Activated T-cell treated with anti-CD3 and anti-CD28 coated beads, Interleukin-2, amount 50 U/mL, for 72 hours (primary cell): Measurements from ENCODE around the gene EVX1. TPM values are rescaled to one million over a fixed set of nuclear protein-coding genes. Genes with fewer than 3 reads are reported as not detected.

Source experiments
- ATAC-seq, 2 donors: fragments of 150-1000 bp; cut with Tn5 transposase; replicated peaks in 1 of 2; 2 replicates each; pipeline ENCODE4 v1.10.0; 2021; ENCODE audit warnings: moderate library complexity in 2 of 2, mild to moderate bottlenecking in 1 of 2
- DNase-seq, 2 donors: peaks; one replicate each; pipeline ENCODE4 v3.0.0; 2021 to 2022; ENCODE audit warnings: mixed read lengths in 1 of 2
- H3K27ac Mint-ChIP-seq: one replicate; pipeline ENCODE4 v1.8.0; 2022; ENCODE audit warnings: mild to moderate bottlenecking, moderate library complexity, mixed read lengths
- H3K27me3 Mint-ChIP-seq: one replicate; pipeline ENCODE4 v1.8.0; 2022; ENCODE audit warnings: low read depth, mixed read lengths
- H3K36me3 Mint-ChIP-seq, 2 donors: one replicate each; pipeline ENCODE4 v1.8.0; 2022; ENCODE audit warnings: mixed read lengths in 2 of 2, mild to moderate bottlenecking in 1 of 2; ENCODE audit not compliant: insufficient read depth in 2 of 2
- H3K4me1 Mint-ChIP-seq: one replicate; pipeline ENCODE4 v1.8.0; 2022; ENCODE audit warnings: low read depth, mixed read lengths
- H3K4me3 Mint-ChIP-seq, 2 donors: one replicate each; pipeline ENCODE4 v1.8.0; 2022; ENCODE audit warnings: mild to moderate bottlenecking in 2 of 2, mixed read lengths in 2 of 2, moderate library complexity in 2 of 2
- H3K9me3 Mint-ChIP-seq, 2 donors: one replicate each; pipeline ENCODE4 v1.8.0; 2022; ENCODE audit warnings: mixed read lengths in 2 of 2
- total RNA-seq, 2 donors: library from RNA; stranded (reverse); gene quantifications; one replicate each; pipeline ENCODE4 v1.2.3, GENCODE V29; 2022

Gene EVX1
- total RNA-seq, 2 donors from 2014 or later, result 0.07 TPM; not detected in 1

DNA sequence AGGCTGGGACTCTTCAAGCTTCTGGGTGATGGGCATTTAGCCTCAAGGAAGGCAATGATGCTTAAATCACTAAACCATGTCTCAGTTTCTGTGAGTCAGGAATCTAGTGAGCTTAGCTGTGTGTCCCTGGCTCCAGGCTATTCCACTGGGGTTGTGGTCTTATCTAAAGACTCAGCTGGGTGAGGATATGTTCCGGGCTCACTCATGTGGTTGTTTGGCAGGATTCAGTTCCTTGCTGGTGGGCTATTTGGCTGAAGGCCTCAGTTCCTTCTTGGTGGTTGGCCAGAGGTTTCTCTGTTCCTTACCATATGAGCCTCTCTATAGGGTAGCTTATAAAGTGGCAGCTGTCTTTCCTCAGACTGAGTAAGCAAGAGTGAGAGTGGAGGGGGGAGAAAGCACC is 12.0 kb downstream of the EVX1 start:
- H3K27me3 Mint-ChIP-seq, result peaks cover 58% of the 10 kb centered on the region

DNA sequence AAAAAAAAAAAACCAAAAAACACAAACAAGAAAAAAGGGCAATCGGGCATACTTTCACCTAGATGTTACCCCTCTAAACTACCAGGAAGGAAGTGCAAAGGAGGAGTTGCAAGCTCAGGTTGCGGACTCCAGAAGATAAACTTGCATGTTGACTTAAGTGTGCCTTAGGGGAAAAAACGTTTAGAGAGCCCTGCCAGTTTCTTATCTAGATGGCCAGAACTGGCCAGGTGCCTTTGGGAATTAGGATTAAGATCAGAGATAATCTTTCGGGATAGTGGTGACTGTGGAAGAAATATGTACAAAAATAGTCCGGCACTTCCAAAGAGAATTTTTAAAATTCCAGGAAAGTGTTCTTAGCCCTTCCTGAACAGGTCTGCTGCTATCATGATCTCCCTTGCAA is 17.6 kb downstream of the EVX1 start:
- no peak for DNase-seq
- Mint-ChIP-seq H3K36me3 (no peaks in the 10 kb centered on the region), H3K4me3 (no peak overlapping the region), H3K27me3 (peaks cover 19% of the 10 kb centered on the region), H3K9me3 (no peaks in the 10 kb centered on the region), H3K27ac (no peak overlapping the region), H3K4me1 (no peaks in the 10 kb centered on the region)
- ATAC-seq, result no peak

More for the DNA sequence above, 12.0 kb downstream of the EVX1 start:
- ATAC-seq (no peak), DNase-seq (no peak)
- H3K9me3 Mint-ChIP-seq, result no peaks in the 10 kb centered on the region
- no peak overlapping the region for H3K4me3 Mint-ChIP-seq
- H3K4me1 Mint-ChIP-seq, result peaks cover 16% of the 10 kb centered on the region
- H3K36me3 Mint-ChIP-seq, result no peaks in the 10 kb centered on the region
- no peak overlapping the region for H3K27ac Mint-ChIP-seq

DNA sequence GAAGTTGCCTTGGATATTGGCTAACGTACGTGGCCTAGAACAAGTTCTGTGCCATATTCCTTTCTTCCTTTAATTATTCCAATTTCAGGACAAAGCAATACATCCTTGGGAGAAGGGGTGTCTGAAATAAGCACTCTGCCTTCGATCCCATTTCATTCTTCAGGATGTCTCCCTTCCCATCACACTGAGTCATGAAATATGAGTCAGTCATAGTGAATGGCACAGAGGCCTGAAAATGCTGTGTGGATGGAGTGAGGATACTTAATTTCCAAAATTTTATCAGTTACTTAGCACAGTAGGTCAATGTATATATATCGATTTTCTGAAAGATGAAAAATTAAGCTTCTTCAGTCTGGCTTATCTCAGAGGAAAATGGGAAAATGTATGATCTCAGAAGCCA is 19.5 kb downstream of the EVX1 start:
- ATAC-seq, result no peak
- H3K4me3 Mint-ChIP-seq, result no peak overlapping the region

DNA sequence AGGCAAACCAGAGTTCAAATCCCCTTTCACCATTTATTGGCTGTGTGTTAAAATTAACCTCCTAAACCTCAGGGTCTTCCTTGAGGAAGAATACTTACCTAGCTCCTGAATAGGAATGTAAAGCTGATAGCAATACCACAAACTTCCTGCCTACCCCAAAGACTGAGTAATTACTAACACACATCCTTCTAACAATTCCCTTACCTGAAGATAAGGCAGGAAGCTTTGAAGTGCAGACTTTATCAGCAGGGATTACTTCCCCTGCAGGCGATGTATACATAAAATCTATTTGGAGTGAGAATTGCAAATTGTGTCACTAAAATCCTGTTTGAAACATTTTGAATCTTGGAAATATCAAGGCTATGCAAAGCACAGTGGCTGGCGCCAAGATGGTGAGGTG is 21.2 kb downstream of the EVX1 start:
- H3K9me3 Mint-ChIP-seq, result no peaks in the 10 kb centered on the region
- H3K36me3 Mint-ChIP-seq, result no peaks in the 10 kb centered on the region
- DNase-seq, result no peak
- H3K27ac Mint-ChIP-seq, result no peak overlapping the region
- no peak overlapping the region for H3K4me3 Mint-ChIP-seq
- peaks cover 13% of the 10 kb centered on the region for H3K27me3 Mint-ChIP-seq
- no peaks in the 10 kb centered on the region for H3K4me1 Mint-ChIP-seq
- ATAC-seq, result no peak

More for the DNA sequence above, 19.5 kb downstream of the EVX1 start:
- Mint-ChIP-seq H3K4me1 (no peaks in the 10 kb centered on the region), H3K27me3 (peaks cover 13% of the 10 kb centered on the region), H3K9me3 (no peaks in the 10 kb centered on the region), H3K27ac (no peak overlapping the region), H3K36me3 (no peaks in the 10 kb centered on the region)
- DNase-seq, result no peak

DNA sequence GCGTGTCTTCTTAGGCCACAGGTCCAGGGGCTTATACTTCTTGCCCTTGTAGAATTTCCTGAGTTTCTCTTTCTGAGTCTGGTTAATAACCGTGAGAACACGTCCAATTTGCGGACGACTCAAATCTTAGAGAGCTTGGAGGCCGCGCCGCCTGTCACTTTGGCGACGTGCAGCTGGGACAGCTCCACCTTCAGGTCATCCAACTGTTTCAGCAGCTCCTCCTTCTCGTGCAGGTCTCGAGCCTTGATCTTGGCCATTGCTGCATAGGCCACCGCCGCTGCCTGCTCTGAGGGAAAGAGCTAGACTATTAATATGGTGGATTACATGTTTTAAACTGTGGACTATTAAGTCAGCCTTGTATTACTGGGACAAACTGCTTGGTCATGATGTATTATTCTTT is 26.9 kb downstream of the EVX1 start:
- peaks cover 6 to 9% of the 10 kb centered on the region in 2 donors for H3K36me3 Mint-ChIP-seq
- peaks cover 5% of the 10 kb centered on the region for H3K27me3 Mint-ChIP-seq
- ATAC-seq (no peak), DNase-seq (no peak)
- no peak overlapping the region for H3K4me3 Mint-ChIP-seq
- H3K9me3 Mint-ChIP-seq, result peaks cover 6 to 8% of the 10 kb centered on the region in 2 donors
- H3K27ac Mint-ChIP-seq, result no peak overlapping the region
- H3K4me1 Mint-ChIP-seq, result no peaks in the 10 kb centered on the region

DNA sequence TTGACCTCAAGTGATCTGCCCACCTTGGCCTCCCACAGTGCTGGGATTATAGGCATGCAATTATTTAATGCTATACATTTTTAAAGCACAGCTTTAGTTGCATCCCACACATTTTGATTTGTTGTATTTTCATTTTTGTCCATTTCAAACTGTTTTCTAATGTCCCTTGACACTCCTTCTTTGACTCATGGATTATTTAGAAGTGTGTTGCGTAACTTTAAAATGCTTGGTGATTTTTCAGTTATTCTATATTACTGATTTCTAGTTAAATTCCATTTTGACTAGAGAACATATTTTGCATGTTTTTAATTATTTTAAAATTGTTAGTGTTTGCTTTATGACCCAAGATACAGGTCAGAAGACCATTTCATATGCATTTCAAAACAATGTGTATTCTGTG is 28.8 kb downstream of the EVX1 start:
- H3K36me3 Mint-ChIP-seq, result peaks cover 6 to 9% of the 10 kb centered on the region in 2 donors
- no peak overlapping the region for H3K4me3 Mint-ChIP-seq
- H3K27me3 Mint-ChIP-seq, result no peaks in the 10 kb centered on the region
- H3K4me1 Mint-ChIP-seq, result no peaks in the 10 kb centered on the region
- no peak for DNase-seq
- H3K27ac Mint-ChIP-seq, result no peak overlapping the region
- peaks cover 8 to 11% of the 10 kb centered on the region in 2 donors for H3K9me3 Mint-ChIP-seq
- no peak for ATAC-seq

DNA sequence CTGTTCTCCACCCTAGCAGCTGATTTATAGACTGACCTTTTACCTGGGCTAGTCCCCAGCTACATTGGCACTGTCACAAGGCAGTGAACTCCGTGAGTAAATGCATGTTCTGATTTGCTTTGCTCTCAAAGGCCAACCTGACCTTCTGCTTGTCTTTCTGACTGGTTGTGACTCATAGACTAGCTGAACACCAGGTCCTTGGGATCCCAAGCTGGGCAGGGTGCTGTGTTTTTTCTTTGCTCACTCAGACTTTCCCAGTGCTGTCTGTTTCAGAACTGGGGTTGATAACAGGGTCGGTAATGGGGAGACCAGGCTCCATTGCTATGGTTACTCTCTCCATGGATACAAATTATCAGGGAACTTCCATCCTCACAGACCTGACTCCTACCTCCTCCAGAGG is 35.0 kb downstream of the EVX1 start:
- peaks cover 3 to 5% of the 10 kb centered on the region in 2 donors for H3K36me3 Mint-ChIP-seq
- H3K27me3 Mint-ChIP-seq, result no peaks in the 10 kb centered on the region
- no peak overlapping the region for H3K4me3 Mint-ChIP-seq
- H3K9me3 Mint-ChIP-seq, result peaks cover 6 to 9% of the 10 kb centered on the region in 2 donors
- no peak for ATAC-seq
- H3K27ac Mint-ChIP-seq, result no peak overlapping the region
- no peaks in the 10 kb centered on the region for H3K4me1 Mint-ChIP-seq
- no peak for DNase-seq

DNA sequence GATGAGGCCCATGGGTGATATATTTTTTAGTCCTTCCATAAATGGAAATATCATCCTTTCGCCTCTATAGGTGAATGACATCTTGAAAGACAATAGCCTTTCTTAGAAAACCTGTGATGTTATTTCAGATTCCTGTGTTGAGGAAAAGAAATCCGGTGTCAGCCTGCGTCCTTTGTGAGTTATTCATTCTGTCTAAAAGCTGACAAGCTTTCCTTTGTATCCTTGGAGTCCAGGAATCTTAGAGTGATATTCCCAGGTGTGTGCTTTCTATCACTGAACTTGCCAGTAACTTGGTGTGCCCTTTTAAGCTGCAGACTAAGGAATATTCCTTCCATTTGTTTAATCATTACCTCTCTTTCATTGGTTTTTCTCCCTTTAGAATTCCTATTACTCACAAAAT is 41.0 kb downstream of the EVX1 start:
- ATAC-seq, result no peak
- Mint-ChIP-seq H3K36me3 (no peaks in the 10 kb centered on the region), H3K4me1 (no peaks in the 10 kb centered on the region), H3K27me3 (peaks cover 18% of the 10 kb centered on the region), H3K9me3 (peaks cover 0 to 2% of the 10 kb centered on the region in 2 donors), H3K27ac (no peak overlapping the region), H3K4me3 (no peak overlapping the region)
- DNase-seq, result no peak

DNA sequence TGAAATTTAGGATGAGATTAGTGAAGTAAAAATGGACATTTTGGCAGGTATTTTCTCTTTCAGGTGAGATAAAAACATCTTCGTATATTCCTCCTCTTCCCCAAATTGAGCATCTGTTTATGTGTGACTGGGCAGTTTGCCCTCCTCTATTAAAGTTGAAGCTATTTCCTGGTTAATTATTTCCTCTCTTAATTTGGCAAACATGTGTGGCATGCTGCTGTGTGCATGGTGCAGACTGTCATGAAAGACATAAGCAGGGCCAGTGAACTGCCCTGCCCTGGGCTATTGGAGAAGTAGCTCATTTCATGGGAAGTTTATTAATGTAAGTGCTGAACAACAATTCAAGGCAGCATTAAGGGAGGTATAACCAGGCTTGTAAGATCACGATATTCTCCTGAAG is 52.6 kb downstream of the EVX1 start:
- no peaks in the 10 kb centered on the region for H3K4me1 Mint-ChIP-seq
- peaks cover 0 to 1% of the 10 kb centered on the region in 2 donors for H3K36me3 Mint-ChIP-seq
- no peak for DNase-seq
- peaks cover 44% of the 10 kb centered on the region for H3K27me3 Mint-ChIP-seq
- H3K9me3 Mint-ChIP-seq, result peaks cover 0 to 2% of the 10 kb centered on the region in 2 donors
- H3K27ac Mint-ChIP-seq, result no peak overlapping the region
- no peak for ATAC-seq
- H3K4me3 Mint-ChIP-seq, result no peak overlapping the region

DNA sequence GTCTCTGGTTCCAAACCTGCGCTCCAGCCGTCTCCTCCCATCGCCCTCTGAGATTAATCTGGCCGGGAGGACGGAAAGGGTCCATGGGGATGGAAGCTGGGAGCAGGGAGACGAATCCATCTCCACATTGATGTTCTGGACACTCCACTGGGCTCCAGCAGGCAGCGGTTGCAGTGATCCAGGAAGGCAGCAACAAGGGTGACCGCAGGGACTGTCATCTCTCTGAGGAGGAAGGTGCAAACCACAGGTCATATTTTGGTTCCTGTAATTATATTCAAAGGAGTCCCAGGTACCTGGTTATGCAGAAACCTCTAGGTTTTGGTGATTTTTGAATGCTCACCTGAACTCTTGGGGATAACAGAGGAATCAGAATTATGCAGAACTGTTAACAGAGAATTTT is 54.8 kb downstream of the EVX1 start:
- Mint-ChIP-seq H3K27ac (no peak overlapping the region), H3K36me3 (no peaks in the 10 kb centered on the region), H3K27me3 (peaks cover 51% of the 10 kb centered on the region), H3K9me3 (peaks cover 0 to under 1% of the 10 kb centered on the region in 2 donors), H3K4me3 (no peak overlapping the region), H3K4me1 (no peaks in the 10 kb centered on the region)
- DNase-seq, result no peak
- no peak for ATAC-seq

Other genes starting within 250 kb of the EVX1 start
- under 1 TPM; 0.58 to 0.69 TPM for gene HOXA1, start 146.8 kb upstream of the EVX1 start, total RNA-seq
- not detected for gene HOXA2, start 140.1 kb upstream of the EVX1 start, total RNA-seq
- gene HOXA4, start 112.0 kb upstream of the EVX1 start, total RNA-seq, result under 1 TPM in 1 of 2 donors, not detected in 1; 0.79 TPM
- under 1 TPM in 1 of 2 donors, not detected in 1; 0.14 TPM for gene HOXA5, start 99.1 kb upstream of the EVX1 start, total RNA-seq
- under 1 TPM in 1 of 2 donors, not detected in 1; 0.31 TPM for gene HOXA6, start 95.0 kb upstream of the EVX1 start, total RNA-seq
- not detected for gene HOXA3, start 90.2 kb upstream of the EVX1 start, total RNA-seq
- gene HOXA7, start 86.1 kb upstream of the EVX1 start, total RNA-seq, result not detected
- gene HOXA9, start 77.3 kb upstream of the EVX1 start, total RNA-seq, result not detected
- under 1 TPM; 0.19 to 0.26 TPM for gene HOXA10, start 68.5 kb upstream of the EVX1 start, total RNA-seq
- under 1 TPM; 0.09 to 0.14 TPM for gene HOXA11, start 57.6 kb upstream of the EVX1 start, total RNA-seq
- gene HOXA13, start 42.7 kb upstream of the EVX1 start, total RNA-seq, result not detected